ENCODE measurements around the gene NGEF.
"Not testable (repeated sequence)": the region's sequence is repeated elsewhere in the genome, so short reads cannot be mapped to it uniquely, and the experiment has no call there.

NGEF gene

DNA sequence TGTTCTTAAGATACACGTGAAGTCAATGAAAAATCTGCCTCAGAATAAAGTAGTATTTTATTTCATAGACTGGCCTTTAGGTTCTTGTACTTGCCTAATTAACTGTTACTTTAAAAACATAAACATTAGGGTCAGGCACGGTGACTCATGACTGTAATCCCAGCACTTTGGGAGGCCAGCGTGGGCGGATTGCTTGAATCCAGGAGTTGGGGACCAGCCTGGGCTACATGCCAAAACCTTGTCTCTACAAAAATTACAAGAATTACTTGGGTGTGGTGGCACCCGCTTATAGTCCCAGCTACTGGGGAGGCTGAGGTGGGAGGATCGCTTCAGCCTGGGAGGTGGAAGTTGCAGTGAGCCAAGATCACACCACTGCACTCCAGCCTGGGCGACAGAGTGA is 159.0 kb downstream of the NGEF start:
- FAIRE-seq, result peak; percentile 60
- DNase-seq (ENCODE audit: insufficient read length, low spot score), result no peak
- TF ChIP-seq POLR2A (IDR thresholded peaks at IDR 0.05; ENCODE audit: low read depth, low read length), result no peak

DNA sequence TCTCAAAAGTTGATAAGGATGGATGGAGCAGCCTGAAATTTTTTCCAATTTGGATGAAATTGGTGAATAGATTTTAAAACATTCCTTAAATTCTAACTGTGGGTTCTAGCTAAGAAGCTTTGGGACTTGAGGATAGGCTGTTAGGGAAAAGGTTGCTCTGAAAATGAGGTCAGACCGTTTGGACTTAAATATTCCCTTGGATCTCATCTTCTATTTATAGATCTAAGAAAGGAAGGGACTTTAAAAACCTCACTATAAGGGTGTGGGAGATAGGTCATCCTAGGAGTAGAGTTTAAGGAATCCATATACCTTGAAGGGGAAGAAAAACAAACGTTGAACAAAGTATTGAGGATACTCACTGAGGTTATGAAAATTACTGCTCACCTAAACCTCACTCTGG is 160.4 kb downstream of the NGEF start:
- no peak for TF ChIP-seq POLR2A (IDR thresholded peaks at IDR 0.05; ENCODE audit: low read depth, low read length)
- FAIRE-seq, result no peak
- DNase-seq (ENCODE audit: insufficient read length, low spot score), result no peak

DNA sequence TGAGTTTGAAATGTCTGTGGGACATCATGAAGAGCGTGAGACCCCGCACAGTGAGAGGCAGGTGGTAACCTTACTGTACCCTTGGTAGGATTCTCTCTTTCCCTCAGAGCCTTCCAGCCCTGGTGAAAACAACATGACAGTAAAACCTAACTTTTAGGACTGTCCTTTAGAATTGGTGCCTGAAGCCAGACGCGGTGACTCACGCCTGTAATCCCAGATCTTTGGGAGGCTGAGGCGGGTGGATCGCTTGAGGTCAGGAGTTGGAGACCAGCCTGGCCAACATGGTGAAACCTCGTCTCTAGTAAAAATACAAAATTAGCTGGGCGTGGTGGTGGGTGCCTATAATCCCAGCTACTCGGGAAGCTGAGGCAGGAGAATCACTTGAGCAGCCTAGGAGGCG is 161.0 kb downstream of the NGEF start:
- DNase-seq (ENCODE audit: insufficient read length, low spot score); FAIRE-seq: not testable (repeated sequence)

DNA sequence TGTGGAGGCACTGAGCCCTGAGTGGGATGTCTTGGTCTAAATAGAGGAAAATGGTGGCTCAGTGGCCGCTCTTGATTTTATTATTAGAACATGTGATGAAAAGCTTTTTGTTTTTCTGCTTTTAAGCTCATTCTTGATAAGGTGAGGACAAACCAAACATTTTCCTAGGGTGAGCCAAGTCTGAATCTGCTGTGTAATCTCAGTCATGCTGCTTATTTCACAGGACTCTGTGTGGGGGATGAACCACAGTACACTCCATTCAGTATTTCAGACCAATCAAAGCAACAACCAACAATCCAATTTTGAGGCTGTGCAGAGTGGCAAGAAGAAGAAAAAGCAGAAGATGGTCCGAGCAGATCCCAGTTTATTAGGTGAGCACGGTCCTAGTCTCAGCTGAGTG is 163.0 kb downstream of the NGEF start:
- no peak for DNase-seq (ENCODE audit: insufficient read length, low spot score)
- FAIRE-seq, result no peak
- TF ChIP-seq POLR2A (IDR thresholded peaks at IDR 0.05; ENCODE audit: low read depth, low read length), result no peak

DNA sequence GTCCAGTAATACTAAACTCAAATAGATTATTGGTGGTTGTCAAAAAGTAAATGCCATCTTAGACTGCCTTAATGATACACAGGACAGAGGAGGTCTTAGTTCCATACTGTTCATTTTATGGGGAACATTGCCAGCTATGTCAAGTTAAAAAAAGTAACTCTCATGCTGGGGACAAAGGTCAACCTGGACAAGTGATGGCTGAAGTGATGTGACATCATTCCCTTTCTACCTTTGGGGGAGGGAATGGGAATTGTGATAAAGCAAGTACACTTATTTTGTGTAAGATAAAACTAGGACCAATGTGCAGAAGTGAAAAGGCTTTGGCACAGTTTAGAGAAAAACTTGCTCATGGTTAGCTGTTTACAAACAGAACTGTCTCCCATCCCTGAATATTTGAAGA is 167.0 kb downstream of the NGEF start:
- no peak for TF ChIP-seq POLR2A (IDR thresholded peaks at IDR 0.05; ENCODE audit: low read depth, low read length)
- no peak for DNase-seq (ENCODE audit: insufficient read length, low spot score)
- peak; percentile 23 for FAIRE-seq

DNA sequence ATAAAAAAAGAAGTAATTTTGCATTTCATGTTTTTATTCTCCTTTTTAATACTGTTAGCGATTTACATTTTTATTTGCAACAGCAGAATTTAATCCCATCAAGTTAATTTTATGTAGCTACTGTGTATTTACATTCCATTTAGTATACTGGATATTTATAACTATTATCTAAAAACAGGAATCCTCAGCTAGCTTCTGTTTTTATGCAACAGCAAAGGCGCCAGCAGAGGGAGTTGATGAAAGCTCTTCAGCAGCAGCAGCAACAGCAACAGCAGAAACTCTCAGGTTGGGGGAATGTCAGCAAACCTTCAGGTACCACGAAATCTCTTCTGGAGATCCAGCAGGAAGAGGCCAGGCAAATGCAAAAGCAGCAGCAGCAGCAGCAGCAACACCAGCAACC is 169.2 kb downstream of the NGEF start:
- no peak for DNase-seq (ENCODE audit: insufficient read length, low spot score)
- FAIRE-seq, result no peak
- no peak for TF ChIP-seq POLR2A (IDR thresholded peaks at IDR 0.05; ENCODE audit: low read depth, low read length)

DNA sequence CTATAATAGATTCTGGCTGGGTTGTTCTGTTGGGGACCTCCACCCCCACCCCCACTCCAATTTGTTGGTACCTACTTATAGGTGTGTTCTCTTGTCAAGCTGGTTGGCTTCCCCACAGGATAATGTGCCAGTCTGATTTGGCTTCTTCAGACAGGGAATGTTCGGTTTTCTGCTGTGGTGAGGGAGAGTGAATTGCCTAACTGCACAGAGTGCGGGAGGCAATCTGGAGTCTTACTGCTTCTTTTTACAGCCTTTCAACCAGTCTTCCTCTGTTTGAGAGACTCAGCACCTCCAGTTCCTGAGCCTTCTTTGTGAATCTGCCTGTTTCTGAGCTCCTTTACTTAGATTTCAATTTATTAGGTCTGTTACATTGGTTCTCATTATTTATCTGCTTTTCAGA is 170.4 kb downstream of the NGEF start:
- DNase-seq (ENCODE audit: insufficient read length, low spot score), result no peak
- no peak for FAIRE-seq
- TF ChIP-seq POLR2A (IDR thresholded peaks at IDR 0.05; ENCODE audit: low read depth, low read length), result no peak

DNA sequence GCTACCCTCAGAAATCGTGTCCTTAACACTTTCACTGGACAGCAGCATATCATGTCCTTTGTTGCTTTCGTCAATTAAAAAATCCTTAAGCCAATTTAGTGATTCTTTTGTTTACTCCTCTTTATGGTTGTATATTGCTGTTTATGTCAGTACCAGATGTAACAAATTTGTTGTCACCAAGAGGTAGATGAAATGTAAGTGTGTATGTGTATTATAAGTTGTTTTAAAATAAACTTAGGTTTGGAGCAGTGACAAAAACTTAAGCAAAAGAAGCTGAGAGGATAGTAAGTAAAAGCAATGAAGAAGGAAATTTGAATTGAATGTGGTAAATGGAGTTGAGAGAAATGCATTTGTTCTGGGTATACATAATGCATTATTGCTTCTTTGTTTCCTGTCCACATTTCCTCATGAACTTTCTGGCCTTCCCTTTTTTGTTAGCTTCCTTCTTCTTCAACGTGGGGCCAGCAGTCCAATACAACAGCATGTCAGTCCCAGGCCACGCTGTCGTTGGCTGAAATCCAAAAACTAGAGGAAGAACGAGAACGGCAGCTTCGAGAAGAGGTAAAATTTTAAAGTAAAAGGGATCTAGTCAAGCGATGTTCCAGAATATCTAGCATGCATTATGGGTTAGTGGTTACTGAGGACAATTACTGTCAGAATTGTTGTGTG is 173.5 kb downstream of the NGEF start:
- no peak for TF ChIP-seq POLR2A (IDR thresholded peaks at IDR 0.05; ENCODE audit: low read depth, low read length)
- DNase-seq (ENCODE audit: insufficient read length, low spot score) (no peak), FAIRE-seq (no peak)

DNA sequence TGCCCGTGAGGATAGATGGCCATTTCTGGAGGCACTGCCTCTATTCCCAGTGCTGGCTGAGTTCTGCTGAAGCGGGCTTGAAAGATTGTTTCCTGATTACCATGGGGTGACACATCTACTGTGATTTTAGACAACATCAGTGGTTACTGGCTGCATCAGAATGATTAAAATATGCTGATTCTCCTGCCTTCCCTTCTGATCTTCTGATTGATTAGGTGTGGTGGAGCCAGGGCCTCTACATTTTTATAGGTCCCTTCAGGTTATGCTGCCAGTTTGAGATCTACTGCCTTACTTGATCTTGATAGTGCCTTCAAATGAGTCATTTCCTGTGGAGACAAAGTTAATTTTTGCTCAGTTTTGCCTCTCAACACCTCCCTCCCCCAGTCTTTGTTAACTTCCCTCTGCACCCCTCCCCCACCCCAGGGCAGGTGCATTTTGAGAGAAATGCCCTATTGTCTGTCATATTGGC is 174.6 kb downstream of the NGEF start:
- DNase-seq (ENCODE audit: insufficient read length, low spot score) (no peak), FAIRE-seq (peak; percentile 38)
- no peak for TF ChIP-seq POLR2A (IDR thresholded peaks at IDR 0.05; ENCODE audit: low read depth, low read length)

DNA sequence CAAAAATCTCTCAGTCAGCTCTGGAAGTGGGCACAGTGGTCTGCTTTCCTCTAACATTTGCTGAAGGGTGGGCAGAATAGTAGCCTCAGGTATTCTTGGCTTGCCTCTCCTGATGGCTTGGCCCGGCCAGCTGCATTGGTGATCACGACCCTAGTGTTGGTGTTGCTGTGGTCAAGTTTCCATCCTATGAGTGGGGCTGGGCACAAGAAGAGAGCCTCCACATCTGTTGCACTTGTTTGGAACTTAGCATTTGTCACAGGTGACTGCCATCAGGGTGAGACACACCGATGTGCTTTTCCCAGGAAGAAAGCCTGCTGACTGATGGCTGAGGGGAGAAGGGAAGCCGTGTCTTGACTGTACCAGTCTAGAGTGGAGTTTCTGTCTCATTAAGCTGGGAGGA is 176.1 kb downstream of the NGEF start:
- TF ChIP-seq POLR2A (IDR thresholded peaks at IDR 0.05; ENCODE audit: low read depth, low read length), result no peak
- DNase-seq (ENCODE audit: insufficient read length, low spot score) (no peak), FAIRE-seq (no peak)

DNA sequence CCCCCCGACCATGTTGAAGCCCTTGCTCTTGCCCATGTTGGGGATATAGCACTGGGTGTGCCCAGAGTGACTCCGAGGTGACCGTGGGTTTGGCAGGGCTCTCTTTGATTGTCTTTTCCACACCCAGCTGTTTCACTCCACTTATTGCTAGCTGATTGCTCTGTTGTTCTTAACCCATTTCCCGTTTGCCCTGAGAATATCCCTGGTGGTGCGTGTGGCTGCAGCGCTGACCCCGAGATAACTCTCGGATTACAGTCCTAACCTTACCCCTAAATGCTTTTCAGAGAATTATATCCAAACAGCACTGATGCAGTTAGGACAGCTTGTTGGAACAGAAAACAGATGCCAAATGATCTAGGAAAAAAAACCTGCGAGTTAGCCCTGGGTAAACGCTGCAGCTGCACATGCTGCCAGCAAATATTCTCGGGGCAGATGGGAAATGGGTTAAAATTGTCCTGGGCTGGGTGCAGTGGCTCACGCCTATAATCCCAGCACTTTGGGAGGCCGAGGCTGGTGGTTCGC is 177.3 kb downstream of the NGEF start:
- FAIRE-seq (no peak), DNase-seq (ENCODE audit: insufficient read length, low spot score) (no peak)

DNA sequence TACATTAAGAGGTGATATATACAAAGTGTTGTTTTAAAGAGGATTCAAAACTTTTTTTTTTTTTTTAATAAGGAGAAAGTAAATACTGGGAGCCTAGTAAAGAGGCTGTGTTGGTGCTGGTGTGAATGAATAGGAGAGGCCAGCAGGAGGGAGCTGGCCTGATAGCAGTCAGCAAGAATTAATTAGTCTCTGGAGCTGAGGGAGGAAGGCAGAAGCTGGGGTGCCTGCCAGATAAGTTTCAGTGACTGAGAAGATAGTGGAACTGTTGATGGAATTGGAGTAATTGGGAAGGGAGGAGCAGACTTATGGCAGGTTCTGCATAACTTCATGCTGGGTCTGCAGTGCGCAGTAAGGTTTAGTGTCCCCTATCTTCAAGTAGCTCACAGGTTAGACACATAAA is 179.2 kb downstream of the NGEF start:
- FAIRE-seq (no peak), DNase-seq (ENCODE audit: insufficient read length, low spot score) (no peak)
- TF ChIP-seq POLR2A (IDR thresholded peaks at IDR 0.05; ENCODE audit: low read depth, low read length), result no peak

More for the DNA sequence above, 177.3 kb downstream of the NGEF start:
- TF ChIP-seq POLR2A (IDR thresholded peaks at IDR 0.05; ENCODE audit: low read depth, low read length), result no peak

DNA sequence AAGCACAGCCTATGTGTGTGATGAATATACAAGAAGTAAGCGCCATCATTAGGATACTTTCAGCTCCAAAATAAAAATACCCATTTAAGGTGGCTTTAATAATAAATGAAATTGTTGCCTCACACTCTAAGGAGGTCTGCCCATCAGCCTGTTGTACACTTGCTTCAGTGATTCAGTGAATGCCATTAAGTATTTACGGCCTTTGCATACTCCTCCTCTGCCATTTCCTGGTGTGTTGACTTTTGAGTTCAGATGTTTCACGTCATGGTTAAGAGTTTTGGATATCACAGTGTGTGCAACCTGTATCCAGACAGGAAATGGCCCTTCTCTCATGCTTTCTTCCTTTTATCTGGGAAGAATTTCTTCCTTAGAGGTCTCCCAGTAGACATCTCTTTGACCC is 181.6 kb downstream of the NGEF start:
- no peak for DNase-seq (ENCODE audit: insufficient read length, low spot score)
- no peak for TF ChIP-seq POLR2A (IDR thresholded peaks at IDR 0.05; ENCODE audit: low read depth, low read length)
- no peak for FAIRE-seq

DNA sequence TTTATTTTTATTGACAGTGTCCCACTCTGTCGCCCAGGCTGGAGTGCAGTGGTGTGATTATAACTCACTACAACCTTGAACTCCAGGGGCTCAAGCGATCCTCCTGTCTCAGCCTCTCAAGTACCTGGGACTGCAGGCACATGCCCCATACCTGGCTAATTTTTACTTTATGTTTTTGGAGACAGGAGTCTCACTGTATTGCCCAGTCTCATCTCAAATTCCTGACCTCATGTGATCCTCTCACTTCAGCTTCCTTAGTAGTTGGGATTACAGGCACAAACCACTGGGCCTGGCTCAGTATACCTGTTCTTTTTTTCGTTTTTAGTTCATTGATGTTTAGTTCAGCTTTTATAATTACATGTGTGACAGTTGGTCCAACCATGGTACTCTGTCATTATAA is 183.1 kb downstream of the NGEF start:
- FAIRE-seq (no peak), DNase-seq (ENCODE audit: insufficient read length, low spot score) (no peak)
- no peak for TF ChIP-seq POLR2A (IDR thresholded peaks at IDR 0.05; ENCODE audit: low read depth, low read length)
